PC-9 (cell line): ENCODE results near the gene ACOT12. TPM values are rescaled to one million over a fixed set of nuclear protein-coding genes. Genes with fewer than 3 reads are reported as not detected.

Source experiments
- BruUV-seq: library from RNA; stranded (reverse); fragments of 400-500 nt; replicated peaks from 2 replicates; lab custom pipeline; 2021; lab: Mats Ljungman, UMichigan
- CTCF ChIA-PET: fragments of 300-600 bp; sonication (Branson Sonifier 250); formaldehyde crosslinking; loops from one replicate; lab custom pipeline; 2022; ENCODE audit warnings: antibody characterized with exemption; lab: Charles Lee
- POLR2A ChIA-PET: fragments of 300-600 bp; sonication (Branson Sonifier 250); formaldehyde crosslinking; loops from one replicate; lab custom pipeline; 2022; ENCODE audit warnings: antibody characterized with exemption; ENCODE audit not compliant: unreplicated experiment; lab: Charles Lee
- DNase-seq, 2 experiments: peaks; one replicate each; pipeline versions ENCODE4 v3.0.0 to v3.0.0-alpha.2; 2015 to 2022; ENCODE audit warnings: mixed read lengths in 1 of 2
- H2AFZ ChIP-seq: fragments of 200-600 bp; sonication (generic); 2 replicates; pipeline ENCODE4 v1.8.1; 2017; ENCODE audit warnings: antibody characterized with exemption
- H3F3A ChIP-seq: fragments of 200-600 bp; sonication (generic); 2 replicates; pipeline ENCODE4 v1.8.1; 2017; ENCODE audit warnings: antibody characterized with exemption, mild to moderate bottlenecking, low read depth; ENCODE audit not compliant: insufficient read depth
- H3K27ac ChIP-seq: fragments of 200-600 bp; sonication (generic); 2 replicates; pipeline ENCODE4 v1.6.1; 2016; ENCODE audit warnings: mixed run types
- H3K27me3 ChIP-seq: fragments of 200-600 bp; sonication (generic); 2 replicates; pipeline ENCODE4 v1.6.1; 2016; ENCODE audit warnings: low read depth, mixed run types; ENCODE audit not compliant: insufficient read depth
- H3K36me3 ChIP-seq: fragments of 200-600 bp; sonication (generic); 2 replicates; pipeline ENCODE4 v1.6.1; 2016; ENCODE audit warnings: low read depth, mixed run types
- H3K4me1 ChIP-seq: fragments of 200-600 bp; sonication (generic); replicated peaks from 2 replicates; pipeline ENCODE4 v1.6.1; 2016; ENCODE audit warnings: mixed run types; ENCODE audit not compliant: insufficient read depth
- H3K4me2 ChIP-seq: fragments of 200-600 bp; sonication (generic); 2 replicates; pipeline ENCODE4 v1.6.1; 2017; ENCODE audit warnings: mixed run types
- H3K4me3 ChIP-seq: fragments of 200-600 bp; sonication (generic); 2 replicates; pipeline ENCODE4 v1.6.1; 2016; ENCODE audit warnings: mixed run types
- H3K79me2 ChIP-seq: fragments of 200-600 bp; sonication (generic); 2 replicates; pipeline ENCODE4 v1.6.1; 2017; ENCODE audit warnings: low read depth, mixed run types
- H3K9me2 ChIP-seq: fragments of 200-600 bp; sonication (generic); 2 replicates; pipeline ENCODE4 v1.8.1; 2017; ENCODE audit warnings: mild to moderate bottlenecking; ENCODE audit not compliant: insufficient read depth
- H3K9me3 ChIP-seq: fragments of 200-600 bp; sonication (generic); 2 replicates; pipeline ENCODE4 v1.8.1; 2016; ENCODE audit warnings: low read depth; ENCODE audit not compliant: insufficient read depth
- H4K20me1 ChIP-seq: fragments of 200-600 bp; sonication (generic); 2 replicates; pipeline ENCODE4 v1.8.1; 2017; ENCODE audit not compliant: insufficient read depth
- EZH2 ChIP-seq: fragments of 200-600 bp; sonication (generic); IDR thresholded peaks from 2 replicates; pipeline ENCODE4 v1.8.0; 2017; ENCODE audit warnings: antibody characterized with exemption, low read depth
- intact Hi-C: fragments of 100-400 bp; cut with micrococcal nuclease; formaldehyde crosslinking; loops from one replicate; pipeline ENCODE4 v1.10.0; 2022; ENCODE audit not compliant: unreplicated experiment
- total RNA-seq: library from RNA; stranded (reverse); gene quantifications from 2 replicates; pipeline ENCODE4 v1.2.3, GENCODE V29; 2021
- TF ChIP-seq, protein P1 (sequence below): fragments of 200-600 bp; sonication (generic); conservative IDR thresholded peaks from 2 replicates; pipeline ENCODE4 v1.6.1; 2017; ENCODE audit warnings: mixed run types, antibody characterized with exemption, mild to moderate bottlenecking, moderate library complexity

ACOT12 gene
- total RNA-seq, 1 experiment from 2014 or later = not detected

DNA sequence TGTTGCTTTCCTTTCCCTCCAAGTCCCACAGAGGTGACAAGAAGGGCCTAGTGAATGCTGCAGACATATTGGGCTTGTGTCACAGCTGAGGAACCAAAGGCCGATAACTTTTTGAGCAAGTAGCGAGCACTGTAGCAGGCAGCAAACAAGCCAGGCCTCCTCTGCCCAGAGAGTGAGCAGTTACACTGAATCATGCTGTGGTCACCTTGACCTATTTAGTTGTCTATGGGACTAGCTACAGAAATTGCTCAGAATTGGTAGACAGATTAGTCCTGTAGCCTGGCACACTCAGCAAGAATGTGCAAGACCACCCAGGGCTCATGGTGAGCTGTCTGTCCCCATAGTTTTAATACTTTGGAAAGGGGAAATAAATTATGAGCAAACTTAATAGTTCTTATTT is 67.4 kb downstream of the ACOT12 start:
- Histone ChIP-seq H3F3A (no peaks in the 10 kb centered on the region), H3K4me3 (no peak overlapping the region), H3K9me3 (no peaks in the 10 kb centered on the region), H3K79me2 (no peaks in the 10 kb centered on the region), H3K4me2 (no peak overlapping the region), H3K4me1 (no peaks in the 10 kb centered on the region), H3K27ac (no peak overlapping the region), H3K9me2 (no peaks in the 10 kb centered on the region), H3K27me3 (no peaks in the 10 kb centered on the region), H4K20me1 (no peaks in the 10 kb centered on the region; the same call in 1 of the 2 replicates), H3K36me3 (no peaks in the 10 kb centered on the region), H2AFZ (no peak overlapping the region)
- TF ChIP-seq EZH2 = no peak
- TF ChIP-seq, protein P1, sequence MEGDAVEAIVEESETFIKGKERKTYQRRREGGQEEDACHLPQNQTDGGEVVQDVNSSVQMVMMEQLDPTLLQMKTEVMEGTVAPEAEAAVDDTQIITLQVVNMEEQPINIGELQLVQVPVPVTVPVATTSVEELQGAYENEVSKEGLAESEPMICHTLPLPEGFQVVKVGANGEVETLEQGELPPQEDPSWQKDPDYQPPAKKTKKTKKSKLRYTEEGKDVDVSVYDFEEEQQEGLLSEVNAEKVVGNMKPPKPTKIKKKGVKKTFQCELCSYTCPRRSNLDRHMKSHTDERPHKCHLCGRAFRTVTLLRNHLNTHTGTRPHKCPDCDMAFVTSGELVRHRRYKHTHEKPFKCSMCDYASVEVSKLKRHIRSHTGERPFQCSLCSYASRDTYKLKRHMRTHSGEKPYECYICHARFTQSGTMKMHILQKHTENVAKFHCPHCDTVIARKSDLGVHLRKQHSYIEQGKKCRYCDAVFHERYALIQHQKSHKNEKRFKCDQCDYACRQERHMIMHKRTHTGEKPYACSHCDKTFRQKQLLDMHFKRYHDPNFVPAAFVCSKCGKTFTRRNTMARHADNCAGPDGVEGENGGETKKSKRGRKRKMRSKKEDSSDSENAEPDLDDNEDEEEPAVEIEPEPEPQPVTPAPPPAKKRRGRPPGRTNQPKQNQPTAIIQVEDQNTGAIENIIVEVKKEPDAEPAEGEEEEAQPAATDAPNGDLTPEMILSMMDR = no peak
- intact Hi-C loops = no loop called here
- ChIA-PET POLR2A (no interaction called here), CTCF (no interaction called here)
- DNase-seq = no peak
- BruUV-seq = no TSS peak

DNA sequence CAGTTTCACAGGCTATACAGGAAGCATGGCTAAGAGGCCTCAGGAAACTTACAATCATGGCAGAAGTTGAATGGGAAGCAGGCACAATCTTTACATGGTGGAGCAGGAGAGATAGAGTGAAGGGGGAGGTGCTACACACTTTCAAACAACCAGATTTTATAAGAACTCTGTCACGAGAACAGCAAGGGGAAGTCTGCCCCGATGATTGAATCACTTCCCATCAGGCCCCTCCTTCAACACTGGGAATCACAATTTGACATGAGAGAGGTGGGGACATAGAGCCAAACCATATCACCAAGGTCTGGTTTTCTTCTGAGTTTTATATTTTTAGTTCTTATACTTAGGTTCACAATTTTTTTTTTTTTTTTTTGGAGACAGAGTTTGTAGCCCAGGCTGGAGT is 76.4 kb downstream of the ACOT12 start:
- ChIA-PET POLR2A (no interaction called here), CTCF (no interaction called here)
- no TSS peak for BruUV-seq

DNA sequence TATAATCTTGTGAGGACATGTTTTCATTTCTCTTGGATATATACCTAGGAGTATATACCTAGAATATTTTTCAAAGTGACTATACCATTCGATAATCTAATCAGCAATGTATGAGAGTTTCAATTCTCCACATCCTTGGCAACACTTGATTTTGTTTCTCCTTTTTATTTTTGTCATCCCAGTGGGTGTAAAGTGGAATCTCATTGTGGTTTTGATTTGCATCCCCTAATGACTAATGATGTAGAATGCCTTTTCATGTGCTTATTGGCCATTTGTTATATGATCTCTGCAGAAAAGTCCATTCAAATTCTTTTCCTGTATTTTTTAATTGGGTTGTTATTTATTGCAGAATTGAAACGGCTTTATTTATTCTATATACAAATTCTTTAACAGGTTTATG is 77.4 kb downstream of the ACOT12 start:
- Histone ChIP-seq H3K9me3 (no peaks in the 10 kb centered on the region), H3K9me2 (no peaks in the 10 kb centered on the region), H4K20me1 (no peaks in the 10 kb centered on the region; the same call in 1 of the 2 replicates), H3K4me1 (no peaks in the 10 kb centered on the region), H3K4me2 (no peak overlapping the region), H3K27ac (no peak overlapping the region), H2AFZ (no peak overlapping the region), H3K27me3 (no peaks in the 10 kb centered on the region), H3F3A (no peaks in the 10 kb centered on the region), H3K36me3 (no peaks in the 10 kb centered on the region; the same call in 1 of the 2 replicates), H3K79me2 (no peaks in the 10 kb centered on the region), H3K4me3 (no peak overlapping the region)
- ChIA-PET CTCF (no interaction called here), POLR2A (no interaction called here)
- DNase-seq = no peak
- TF ChIP-seq, protein P1 = no peak
- no peak for TF ChIP-seq EZH2
- no TSS peak for BruUV-seq
- intact Hi-C loops = no loop called here

More for the DNA sequence above, 76.4 kb downstream of the ACOT12 start:
- H4K20me1 ChIP-seq = no peaks in the 10 kb centered on the region; the same call in 1 of the 2 replicates
- DNase-seq = no peak
- H3K9me3 ChIP-seq = no peaks in the 10 kb centered on the region
- H3K4me3 ChIP-seq = no peak overlapping the region
- H3K9me2 ChIP-seq = no peaks in the 10 kb centered on the region
- no peaks in the 10 kb centered on the region for H3K4me1 ChIP-seq
- no peak overlapping the region for H3K4me2 ChIP-seq
- H3K27me3 ChIP-seq = no peaks in the 10 kb centered on the region
- H3K27ac ChIP-seq = no peak overlapping the region
- H3K36me3 ChIP-seq = no peaks in the 10 kb centered on the region; the same call in 1 of the 2 replicates
- TF ChIP-seq EZH2 = no peak
- TF ChIP-seq, protein P1 = no peak
- no peak overlapping the region for H2AFZ ChIP-seq
- H3K79me2 ChIP-seq = no peaks in the 10 kb centered on the region
- intact Hi-C loops = no loop called here
- H3F3A ChIP-seq = no peaks in the 10 kb centered on the region
